Fibroblast of gingiva (primary cell): Measurements from ENCODE around the gene PRKAG2.

Source experiments
- DNase-seq: peaks from one replicate; pipeline ENCODE4 v3.0.0-alpha.2; 2011; ENCODE audit warnings: low read depth

PRKAG2 gene

GRCh38 chr7:151726652-151727578, 150.0 kb downstream of the PRKAG2 start:
- DNase-seq: no peak

GRCh38 chr7:151725844-151726651, 150.9 kb downstream of the PRKAG2 start:
- DNase-seq: no peak

GRCh38 chr7:151724920-151725584, 151.9 kb downstream of the PRKAG2 start:
- no peak for DNase-seq

- DNase-seq: no peak
Measured at GRCh38 chr7:151724250-151724915, 152.5 kb downstream of the PRKAG2 start.

GRCh38 chr7:151723321-151723720, 153.6 kb downstream of the PRKAG2 start:
- DNase-seq: no peak

- DNase-seq: no peak
Measured at GRCh38 chr7:151722533-151722932, 154.4 kb downstream of the PRKAG2 start.

GRCh38 chr7:151721694-151722093, 155.2 kb downstream of the PRKAG2 start:
- DNase-seq: no peak

- DNase-seq: no peak
Measured at GRCh38 chr7:151721236-151721635, 155.7 kb downstream of the PRKAG2 start.

GRCh38 chr7:151720280-151720679, 156.6 kb downstream of the PRKAG2 start:
- no peak for DNase-seq

- no peak for DNase-seq
Measured at GRCh38 chr7:151719897-151720242, 157.0 kb downstream of the PRKAG2 start.

GRCh38 chr7:151719031-151719896, 157.7 kb downstream of the PRKAG2 start:
- DNase-seq: no peak

GRCh38 chr7:151717918-151718317, 159.0 kb downstream of the PRKAG2 start:
- DNase-seq: no peak

- DNase-seq: no peak
Measured at GRCh38 chr7:151717415-151717814, 159.5 kb downstream of the PRKAG2 start.

- no peak for DNase-seq
Measured at GRCh38 chr7:151716323-151716722, 160.6 kb downstream of the PRKAG2 start.

- no peak for DNase-seq
Measured at GRCh38 chr7:151715666-151716315, 161.1 kb downstream of the PRKAG2 start.

- no peak for DNase-seq
Measured at GRCh38 chr7:151714201-151714600, 162.7 kb downstream of the PRKAG2 start.

- DNase-seq: no peak
Measured at GRCh38 chr7:151712810-151713125, 164.1 kb downstream of the PRKAG2 start.

- DNase-seq: no peak
Measured at GRCh38 chr7:151711906-151712809, 164.8 kb downstream of the PRKAG2 start.

GRCh38 chr7:151711435-151711872, 165.5 kb downstream of the PRKAG2 start:
- no peak for DNase-seq
